ENCODE measurements around the gene CDC42BPB. TPM values are rescaled to one million over a fixed set of nuclear protein-coding genes. Genes with fewer than 3 reads are reported as not detected.
A peak's percentile ranks its signal among the peaks of the same experiment; 100 is the strongest.

Gene CDC42BPB
- total and polyA plus RNA-seq, 2 of the 13 experiments (the other 11 are each of a cell fraction or from before 2014, with no cell fraction given), result 19.7 to 32.3 TPM

DNA sequence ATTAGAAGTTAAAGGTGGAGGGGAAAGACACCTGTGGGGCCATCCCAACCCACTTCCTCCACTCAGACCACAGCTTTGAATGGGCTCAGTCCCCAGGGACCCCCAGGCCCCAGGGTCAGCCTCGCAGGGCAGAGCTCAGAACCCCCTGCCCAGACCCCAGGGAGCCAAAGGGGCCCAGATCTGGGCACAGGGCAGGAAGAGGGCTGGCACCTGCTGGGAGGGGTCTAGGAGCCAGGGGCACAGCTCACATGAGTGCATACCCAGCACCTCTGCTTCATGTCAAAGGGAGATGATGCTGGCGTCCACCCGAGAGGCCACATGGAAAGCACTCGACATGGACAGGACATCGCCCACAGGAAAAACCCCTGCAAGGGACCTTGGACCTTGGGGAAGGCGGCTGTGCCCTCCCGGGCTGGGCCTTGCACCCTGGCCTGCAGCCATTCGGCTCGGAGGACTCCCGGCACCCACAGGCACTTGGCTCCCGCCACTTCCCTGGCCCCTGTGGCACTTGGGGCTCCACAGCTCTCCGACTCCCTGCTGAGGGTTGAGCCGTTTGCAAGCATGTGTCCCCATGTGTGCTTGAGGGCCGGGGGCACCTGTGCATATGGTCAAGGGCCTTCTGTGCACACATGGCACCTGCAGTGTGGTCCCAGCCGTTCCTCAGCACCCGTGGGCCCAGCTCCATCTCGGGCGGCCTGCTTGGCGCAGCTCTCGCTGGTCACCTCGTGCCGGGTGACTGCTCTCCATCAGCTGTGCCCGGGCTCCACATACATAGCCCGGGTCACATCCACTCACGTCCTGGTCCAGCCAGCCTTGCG, 142.7 kb downstream of the CDC42BPB start:
- H3K9ac ChIP-seq (ENCODE audit: insufficient read depth, low read depth, low read length), result no peak overlapping the region; the same call in 1 of the 2 replicates
- peak overlapping the region; percentile 37; the same call in 1 of the 2 replicates for H3K4me2 ChIP-seq (ENCODE audit: low read depth, low read length)
- ATAC-seq (peak; percentile 19), DNase-seq (ENCODE audit: low spot score) (no peak), FAIRE-seq (no peak)
- H3K4me3 ChIP-seq (replicated peaks in 1 of 3; ENCODE audit: insufficient read depth in 1 of 3, low read depth in 2 of 3, low read length in 3 of 3), result no peak overlapping the region; a peak in 1 of 6 replicates
- H3K4me1 ChIP-seq (ENCODE audit: insufficient read depth, low read length), result peaks cover 21% of the 10 kb centered on the region
- TF ChIP-seq, protein P1, sequence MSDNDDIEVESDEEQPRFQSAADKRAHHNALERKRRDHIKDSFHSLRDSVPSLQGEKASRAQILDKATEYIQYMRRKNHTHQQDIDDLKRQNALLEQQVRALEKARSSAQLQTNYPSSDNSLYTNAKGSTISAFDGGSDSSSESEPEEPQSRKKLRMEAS (IDR thresholded peaks at IDR 0.05), result peak; percentile 32; the same call in 1 of the 2 replicates
- TF ChIP-seq KDM6A (CRISPR knock-in tag; IDR thresholded peaks at IDR 0.05; ENCODE audit: low read depth), result no peak
- peak; percentile 41 for TF ChIP-seq AGO2 (optimal IDR thresholded peaks at IDR 0.05; ENCODE audit: low read depth, low read length)
- peak; percentile 67 for TF ChIP-seq HNF4A (CRISPR knock-in tag; IDR thresholded peaks at IDR 0.05)
- no peak for TF ChIP-seq EHMT2 (IDR thresholded peaks at IDR 0.05; ENCODE audit: borderline replicate concordance, low read depth, low read length)
- peak; percentile 24; the same call in 1 of the 2 replicates for TF ChIP-seq ZFX (CRISPR knock-in tag; IDR thresholded peaks at IDR 0.05; ENCODE audit: low read depth)
- TF ChIP-seq ZNF574 (CRISPR knock-in tag; IDR thresholded peaks at IDR 0.05), result peak; percentile 61
- TF ChIP-seq, protein P2, sequence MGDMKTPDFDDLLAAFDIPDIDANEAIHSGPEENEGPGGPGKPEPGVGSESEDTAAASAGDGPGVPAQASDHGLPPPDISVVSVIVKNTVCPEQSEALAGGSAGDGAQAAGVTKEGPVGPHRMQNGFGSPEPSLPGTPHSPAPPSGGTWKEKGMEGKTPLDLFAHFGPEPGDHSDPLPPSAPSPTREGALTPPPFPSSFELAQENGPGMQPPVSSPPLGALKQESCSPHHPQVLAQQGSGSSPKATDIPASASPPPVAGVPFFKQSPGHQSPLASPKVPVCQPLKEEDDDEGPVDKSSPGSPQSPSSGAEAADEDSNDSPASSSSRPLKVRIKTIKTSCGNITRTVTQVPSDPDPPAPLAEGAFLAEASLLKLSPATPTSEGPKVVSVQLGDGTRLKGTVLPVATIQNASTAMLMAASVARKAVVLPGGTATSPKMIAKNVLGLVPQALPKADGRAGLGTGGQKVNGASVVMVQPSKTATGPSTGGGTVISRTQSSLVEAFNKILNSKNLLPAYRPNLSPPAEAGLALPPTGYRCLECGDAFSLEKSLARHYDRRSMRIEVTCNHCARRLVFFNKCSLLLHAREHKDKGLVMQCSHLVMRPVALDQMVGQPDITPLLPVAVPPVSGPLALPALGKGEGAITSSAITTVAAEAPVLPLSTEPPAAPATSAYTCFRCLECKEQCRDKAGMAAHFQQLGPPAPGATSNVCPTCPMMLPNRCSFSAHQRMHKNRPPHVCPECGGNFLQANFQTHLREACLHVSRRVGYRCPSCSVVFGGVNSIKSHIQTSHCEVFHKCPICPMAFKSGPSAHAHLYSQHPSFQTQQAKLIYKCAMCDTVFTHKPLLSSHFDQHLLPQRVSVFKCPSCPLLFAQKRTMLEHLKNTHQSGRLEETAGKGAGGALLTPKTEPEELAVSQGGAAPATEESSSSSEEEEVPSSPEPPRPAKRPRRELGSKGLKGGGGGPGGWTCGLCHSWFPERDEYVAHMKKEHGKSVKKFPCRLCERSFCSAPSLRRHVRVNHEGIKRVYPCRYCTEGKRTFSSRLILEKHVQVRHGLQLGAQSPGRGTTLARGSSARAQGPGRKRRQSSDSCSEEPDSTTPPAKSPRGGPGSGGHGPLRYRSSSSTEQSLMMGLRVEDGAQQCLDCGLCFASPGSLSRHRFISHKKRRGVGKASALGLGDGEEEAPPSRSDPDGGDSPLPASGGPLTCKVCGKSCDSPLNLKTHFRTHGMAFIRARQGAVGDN (CRISPR knock-in tag; IDR thresholded peaks at IDR 0.05), result peak; percentile 44
- no peaks in the 10 kb centered on the region for H3K27me3 ChIP-seq (ENCODE audit: control insufficient read depth in 1 of 2, insufficient read depth in 2 of 2, low read length in 2 of 2)
- no peaks in the 10 kb centered on the region for H3K79me2 ChIP-seq (ENCODE audit: insufficient read depth, low read length)
- no peaks in the 10 kb centered on the region for H3K9me3 ChIP-seq (ENCODE audit: low read length)
- ChIA-PET POLR2A (no interaction called here), CTCF (ENCODE audit: low intra/inter-chr PET ratio, low total read pairs) (no interaction called here)
- in situ Hi-C loops (cut with HindIII; ENCODE audit: extremely low pct_ligation_motif_present, low pct_unique_long_range_greater_than_20kb) (loop anchor here (10.0 kb wide), 1 partner anchor 220 kb away; no protein-coding TSS in a partner anchor), intact Hi-C loops (cut with micrococcal nuclease; ENCODE audit: unreplicated experiment) (loop anchor here (5.0 kb wide), 1 partner anchor 137 kb away; the partner anchor contains the start of gene TRAF3)
- no peak overlapping the region for H3K27ac ChIP-seq (ENCODE audit: extremely low read length, insufficient read depth, low read length)
- no peak overlapping the region for H2AFZ ChIP-seq (ENCODE audit: low read length)
- H3K36me3 ChIP-seq (replicated peaks in 1 of 2; ENCODE audit: control insufficient read depth in 1 of 2, insufficient read depth in 2 of 2, low read length in 2 of 2), result no peaks in the 10 kb centered on the region
- no TSS peak for BruUV-seq (replicated peaks)
- no peaks in the 10 kb centered on the region for H4K20me1 ChIP-seq (ENCODE audit: insufficient read depth, low read length)
- 48% methylated on average over 3 of the region's 26 CpGs for WGBS (ENCODE audit: low lambda C conversion rate)
